GM12878 (cell line): ENCODE data around the gene SLC37A1. TPM values are rescaled to one million over a fixed set of nuclear protein-coding genes. Genes with fewer than 3 reads are reported as not detected.

ENCODE experiments used
- ATAC-seq: fragments of 200-7000 bp; cut with Tn5 transposase; 3 replicates; pipeline ENCODE4 v1.9.1; 2020; ENCODE audit warnings: mild to moderate bottlenecking, moderate library complexity
- BruUV-seq: library from RNA; stranded (reverse); fragments of 400-500 nt; replicated peaks from 2 replicates; lab custom pipeline; 2021; lab: Mats Ljungman, UMichigan
- CTCF ChIA-PET: fragments of 300-600 bp; sonication (Branson Sonifier 250); formaldehyde crosslinking; extraction: SDS; loops from one replicate; lab custom pipeline; 2021; ENCODE audit warnings: inconsistent platforms; lab: Yijun Ruan, JAX
- POLR2A ChIA-PET: fragments of 350-600 bp; formaldehyde crosslinking; extraction: SDS; loops from one replicate; lab custom pipeline; 2021; ENCODE audit warnings: inconsistent platforms; lab: Charles Lee
- RAD21 ChIA-PET: fragments of 300-600 bp; sonication (Branson Sonifier 250); formaldehyde crosslinking; loops from one replicate; lab custom pipeline; 2023; ENCODE audit warnings: antibody characterized with exemption; ENCODE audit not compliant: unreplicated experiment; lab: Charles Lee
- SMC1A ChIA-PET: fragments of 300-600 bp; sonication (Branson Sonifier 250); formaldehyde crosslinking; loops from one replicate; lab custom pipeline; 2023; ENCODE audit not compliant: unreplicated experiment, uncharacterized antibody; lab: Charles Lee
- DNase-seq: peaks from one replicate; pipeline ENCODE4 v3.0.0-alpha.2; 2011; ENCODE audit warnings: low read depth, low spot score
- FAIRE-seq: peaks from 3 replicates; lab custom pipeline; 2011; peaks lifted over from hg19 to GRCh38; lab: Jason Lieb, UNC
- H2AFZ ChIP-seq: 2 replicates; pipeline ENCODE4 v1.6.0; 2011; ENCODE audit warnings: low read depth, low read length, control low read depth; ENCODE audit not compliant: control insufficient read depth
- H3K27ac ChIP-seq: 2 replicates; pipeline ENCODE4 v1.5.1; 2011; ENCODE audit warnings: control low read depth; ENCODE audit not compliant: control insufficient read depth, insufficient read depth
- H3K27me3 ChIP-seq, 2 experiments: replicated peaks in 1 of 2; 2 replicates each; pipeline versions ENCODE4 v1.6.0 to v1.6.1; 2011; ENCODE audit warnings: low read length in 1 of 2; ENCODE audit not compliant: control insufficient read depth in 2 of 2, insufficient read depth in 2 of 2
- H3K36me3 ChIP-seq, 2 experiments: 2 replicates each; pipeline ENCODE4 v1.5.1; 2011; ENCODE audit warnings: low read length in 1 of 2; ENCODE audit not compliant: control insufficient read depth in 2 of 2, insufficient read depth in 2 of 2
- H3K4me1 ChIP-seq: 2 replicates; pipeline ENCODE4 v1.6.1; 2011; ENCODE audit warnings: mild to moderate bottlenecking, low read length, moderate library complexity, mixed read lengths; ENCODE audit not compliant: control insufficient read depth, insufficient read depth
- H3K4me2 ChIP-seq: 2 replicates; pipeline ENCODE4 v1.6.0; 2011; ENCODE audit warnings: control low read depth; ENCODE audit not compliant: control insufficient read depth, insufficient read depth
- H3K4me3 ChIP-seq: fragments of 200-600 bp; sonication (generic); 2 replicates; pipeline ENCODE4 v1.5.1; 2016
- H3K79me2 ChIP-seq: 2 replicates; pipeline ENCODE4 v1.6.0; 2011; ENCODE audit warnings: low read length; ENCODE audit not compliant: control insufficient read depth, insufficient read depth
- H3K9ac ChIP-seq: 2 replicates; pipeline ENCODE4 v1.8.0; 2011; ENCODE audit warnings: low read length, control low read depth, mixed read lengths; ENCODE audit not compliant: control insufficient read depth, insufficient read depth
- H3K9me3 ChIP-seq: replicated peaks from 3 replicates; pipeline ENCODE4 v1.5.1; 2011; ENCODE audit warnings: mild to moderate bottlenecking, low read length; ENCODE audit not compliant: control insufficient read depth, insufficient read depth
- H4K20me1 ChIP-seq: 2 replicates; pipeline ENCODE4 v1.6.0; 2011; ENCODE audit not compliant: control insufficient read depth, insufficient read depth
- ATF2 ChIP-seq: IDR thresholded peaks from 2 replicates; pipeline ENCODE4 v1.6.1; 2012; ENCODE audit warnings: low read length, inconsistent platforms
- BHLHE40 ChIP-seq, 2 experiments: fragments of 450-650 bp in 1 of 2; IDR thresholded peaks; 2 replicates each; pipeline ENCODE4 v1.6.1; 2011 to 2017; ENCODE audit warnings: low read depth in 2 of 2, borderline replicate concordance in 1 of 2, improper control_type of control experiment in 1 of 2, low read length in 1 of 2, mild to moderate bottlenecking in 1 of 2
- CREM ChIP-seq: IDR thresholded peaks from 2 replicates; pipeline ENCODE4 v1.6.1; 2014; ENCODE audit warnings: antibody characterized with exemption, low read depth
- EGR1 ChIP-seq, 2 experiments: IDR thresholded peaks; 1 replicate in 1 of 2; 2 replicates in 1 of 2; pipeline ENCODE4 v1.6.1; 2011 to 2012; ENCODE audit warnings: low read depth in 2 of 2, low read length in 2 of 2, borderline replicate concordance in 1 of 2, mild to moderate bottlenecking in 1 of 2, moderate library complexity in 1 of 2
- HDAC6 ChIP-seq: fragments of 200-600 bp; sonication (generic); IDR thresholded peaks from one replicate; pipeline ENCODE4 v1.8.0; 2017; ENCODE audit warnings: antibody characterized with exemption; ENCODE audit not compliant: unreplicated experiment
- MTA3 ChIP-seq: IDR thresholded peaks from 2 replicates; pipeline ENCODE4 v1.6.1; 2012; ENCODE audit warnings: low read length, inconsistent platforms, borderline replicate concordance
- NFYB ChIP-seq: IDR thresholded peaks from 2 replicates; pipeline ENCODE4 v1.6.1; 2011; ENCODE audit warnings: low read depth, mild to moderate bottlenecking, low read length, improper control_type of control experiment, moderate library complexity; ENCODE audit not compliant: insufficient read depth
- RCOR1 ChIP-seq: conservative IDR thresholded peaks from 2 replicates; pipeline ENCODE4 v1.6.1; 2012; ENCODE audit warnings: low read depth, low read length, improper control_type of control experiment
- RELA ChIP-seq: fragments of 450-650 bp; IDR thresholded peaks from 2 replicates; pipeline ENCODE4 v1.8.0; 2014; ENCODE audit warnings: borderline replicate concordance; ENCODE audit not compliant: partially characterized antibody
- SREBF1 ChIP-seq: IDR thresholded peaks from 2 replicates; pipeline ENCODE4 v1.6.1; 2012; ENCODE audit warnings: mild to moderate bottlenecking, low read length
- STAT1 ChIP-seq: fragments of 450-650 bp; conservative IDR thresholded peaks from 2 replicates; pipeline ENCODE4 v1.6.1; 2014; ENCODE audit warnings: antibody characterized with exemption, mild to moderate bottlenecking
- TCF12 ChIP-seq: IDR thresholded peaks from 2 replicates; pipeline ENCODE4 v1.6.1; 2011; ENCODE audit warnings: low read depth, mild to moderate bottlenecking, low read length
- USF1 ChIP-seq: IDR thresholded peaks from 2 replicates; pipeline ENCODE4 v1.6.1; 2011; ENCODE audit warnings: borderline replicate concordance, low read depth, mild to moderate bottlenecking, moderate library complexity, mixed read lengths, low read length; ENCODE audit not compliant: insufficient read depth; ENCODE audit errors: extremely low read length
- ZBED1 ChIP-seq: IDR thresholded peaks from 2 replicates; pipeline ENCODE4 v1.6.1; 2016; ENCODE audit warnings: borderline replicate concordance
- ZNF687 ChIP-seq: fragments of 450-650 bp; IDR thresholded peaks from 2 replicates; pipeline ENCODE4 v1.6.1; 2017; ENCODE audit warnings: mild to moderate bottlenecking, moderate library complexity
- ZSCAN29 ChIP-seq: fragments of 450-650 bp; IDR thresholded peaks from 2 replicates; pipeline ENCODE4 v1.6.1; 2017; ENCODE audit warnings: mild to moderate bottlenecking, moderate library complexity
- WGBS: methylation state at CpG from one replicate; pipeline ENCODE4 v1.1.6; 2016; ENCODE audit warnings: low lambda C conversion rate; ENCODE audit not compliant: insufficient replicate concordance, insufficient coverage; ENCODE audit errors: missing lambda C conversion rate; 5-methylcytosine and 5-hydroxymethylcytosine counted together
- in situ Hi-C: fragments of 300-500 bp; cut with MboI; formaldehyde crosslinking; loops from 9 replicates; pipeline ENCODE4 v1.14.3; 2018; ENCODE audit warnings: mixed read lengths
- intact Hi-C: fragments of 100-400 bp; cut with micrococcal nuclease; formaldehyde crosslinking; loops from one replicate; pipeline ENCODE4 v1.14.2; 2022; ENCODE audit not compliant: unreplicated experiment
- polyA plus RNA-seq, 11 experiments: library from polyadenylated mRNA; depleted of rRNA in 4 of 11; unstranded in 6 of 11; stranded (reverse) in 5 of 11; fragments of >200 nt; fragmentation: Nextera tagmentation in 4 of 11; fragmentation: Illumina TruSeq in 1 of 11; extraction: Ambion mirVana in 4 of 11; extraction: Trizol in 1 of 11; gene quantifications; 1 replicate in 1 of 11; 2 replicates in 10 of 11; pipeline versions ENCODE4 v1.2.1 to v1.2.3, GENCODE V29; 2011 to 2016; ENCODE audit warnings: inconsistent platforms in 2 of 11, missing spikeins in 2 of 11, low read depth in 1 of 11
- total RNA-seq, 4 experiments: library from RNA; depleted of rRNA in 3 of 4; stranded (reverse); fragments of >200 nt in 3 of 4; fragmentation: Illumina TruSeq in 1 of 4; extraction: Trizol in 1 of 4; gene quantifications; 2 replicates each; pipeline versions ENCODE4 v1.2.1 to v1.2.3, GENCODE V29; 2013 to 2021

The SLC37A1 gene
- total and polyA plus RNA-seq, 10 of the 15 experiments (the other 5 are each of a cell fraction or from before 2014, with no cell fraction given), result 1.1 to 35.5 (median 24.4) TPM

- H3K79me2 ChIP-seq, result no peaks in the 10 kb centered on the region
- no peaks in the 10 kb centered on the region for H3K36me3 ChIP-seq
- peak; percentile 13 for FAIRE-seq
- no peaks in the 10 kb centered on the region for H3K27me3 ChIP-seq
- ChIA-PET RAD21 (interaction anchor here (0.7 to 7.2 kb wide), 24 partner anchors 10 to 157 kb away, joined by 3 to 146 read pairs (median 4); partner anchors contain the start of gene SLC37A1), POLR2A (interaction anchor here (1.0 to 3.9 kb wide), 8 partner anchors 11 to 99 kb away, joined by 3 to 36 read pairs (median 6); no protein-coding TSS in a partner anchor), SMC1A (interaction anchor here (0.6 to 12.0 kb wide), 28 partner anchors 8 to 247 kb away, joined by 3 to 268 read pairs (median 4); partner anchors contain the start of gene SLC37A1), CTCF (interaction anchor here (0.7 to 7.8 kb wide), 20 partner anchors 8 to 170 kb away, joined by 3 to 168 read pairs (median 5); partner anchors contain the start of gene SLC37A1)
- DNase-seq, result no peak
- H3K9me3 ChIP-seq, result no peaks in the 10 kb centered on the region
- intact Hi-C loops, result loop anchor here (1.0 to 10.0 kb wide), 2 partner anchors 70 to 233 kb away; no protein-coding TSS in a partner anchor
- H3K4me1 ChIP-seq, result peaks cover 60% of the 10 kb centered on the region
- H2AFZ ChIP-seq, result no peak overlapping the region
- peak overlapping the region; percentile 6; the same call in 1 of the 2 replicates for H3K4me2 ChIP-seq
- no TSS peak for BruUV-seq
- no peak overlapping the region for H3K27ac ChIP-seq
- no peaks in the 10 kb centered on the region for H4K20me1 ChIP-seq
- ATAC-seq, result peak; percentile 42
- H3K9ac ChIP-seq, result no peak overlapping the region
- in situ Hi-C loops, result no loop called here
- 18% methylated on average over 12 of the region's 12 CpGs for WGBS
- no peak overlapping the region for H3K4me3 ChIP-seq
- TF ChIP-seq HDAC6 (no peak), ZSCAN29 (no peak), MTA3 (no peak), STAT1 (no peak), ATF2 (no peak), EGR1 (IDR thresholded peaks at IDR 0.05; ENCODE audit: borderline replicate concordance in 1 of 2, low read depth in 2 of 2, low read length in 2 of 2) (no peak), RCOR1 (no peak), RELA (no peak), NFYB (no peak), ZNF687 (peak; percentile 39; the same call in 1 of the 2 replicates), ZBED1 (no peak), SREBF1 (no peak), BHLHE40 (IDR thresholded peaks at IDR 0.05; ENCODE audit: borderline replicate concordance in 1 of 2, low read depth in 2 of 2, low read length in 1 of 2) (peak; percentile 60 to 67; a peak in 3 of 4 replicates), USF1 (no peak), CREM (peak; percentile 32; the same call in 1 of the 2 replicates), TCF12 (peak; percentile 66; the same call in 1 of the 2 replicates)
These were observed 46.3 kb upstream of the SLC37A1 start for GRCh38 chr21:42467140-42467983.
